SK-N-SH (cell line): ENCODE measurements around the gene MYO15A.

Experiments
- EP300 ChIP-seq, 2 experiments: IDR thresholded peaks; 2 replicates each; pipeline versions ENCODE4 v1.4.0 to v1.6.1; 2012; ENCODE audit warnings: borderline replicate concordance in 1 of 2, low read depth in 1 of 2, low read length in 1 of 2
- GABPA ChIP-seq: IDR thresholded peaks from 2 replicates; pipeline ENCODE4 v1.4.0; 2012; ENCODE audit warnings: low read depth, mild to moderate bottlenecking
- GATA2 ChIP-seq: sonication (generic); formaldehyde crosslinking; IDR thresholded peaks from 2 replicates; pipeline ENCODE4 v1.5.0; 2020; ENCODE audit warnings: mild to moderate bottlenecking, missing genetic modification reagents
- POLR2AphosphoS5 ChIP-seq: IDR thresholded peaks from 2 replicates; pipeline ENCODE4 v1.6.1; 2012; ENCODE audit warnings: low read depth, low read length
- TF ChIP-seq, protein P1 (sequence below): fragments of 200-600 bp; sonication (generic); IDR thresholded peaks from 2 replicates; pipeline ENCODE4 v1.6.1; 2017; ENCODE audit warnings: antibody characterized with exemption, mild to moderate bottlenecking, moderate library complexity
- TF ChIP-seq, protein P2 (sequence below): fragments of 150-350 bp; IDR thresholded peaks from 2 replicates; pipeline ENCODE4 v1.6.1; 2017; ENCODE audit warnings: antibody characterized with exemption, low read length, low read depth, borderline replicate concordance

DNA sequence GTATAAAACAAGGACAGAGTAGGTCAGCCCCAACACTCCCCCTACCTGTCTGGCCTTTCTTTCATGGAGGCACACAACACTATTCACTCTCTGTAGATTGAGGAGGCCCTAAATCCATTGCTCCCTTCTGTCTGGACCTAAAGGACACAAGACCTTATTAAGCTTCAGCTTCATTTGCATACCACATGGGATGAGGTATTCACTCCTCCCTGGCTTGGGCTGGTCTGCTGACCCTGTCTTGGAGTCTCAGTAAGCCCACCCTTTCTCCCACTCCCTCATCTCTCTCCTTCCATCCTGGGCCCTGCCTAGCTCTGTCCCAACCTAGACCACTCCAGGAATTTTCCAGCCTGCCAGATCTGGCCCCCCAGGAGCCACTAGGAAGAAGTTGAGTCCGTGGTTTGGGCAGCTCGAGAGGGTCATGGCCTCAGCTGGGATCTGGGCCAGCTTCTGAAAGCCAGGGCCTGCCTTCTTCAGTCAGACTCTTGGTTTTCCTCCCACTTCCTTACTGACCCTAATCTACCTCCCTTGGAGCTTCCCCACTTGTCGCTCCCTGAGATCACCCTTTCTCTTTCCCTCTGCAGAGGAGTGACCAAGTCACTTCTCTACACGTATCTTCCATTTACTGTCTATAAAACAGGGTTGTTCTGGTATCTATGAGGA is 110.3 kb downstream of the MYO15A start:
- no peak for TF ChIP-seq POLR2AphosphoS5
- no peak for TF ChIP-seq GATA2 (CRISPR knock-in tag)
- TF ChIP-seq, protein P1, sequence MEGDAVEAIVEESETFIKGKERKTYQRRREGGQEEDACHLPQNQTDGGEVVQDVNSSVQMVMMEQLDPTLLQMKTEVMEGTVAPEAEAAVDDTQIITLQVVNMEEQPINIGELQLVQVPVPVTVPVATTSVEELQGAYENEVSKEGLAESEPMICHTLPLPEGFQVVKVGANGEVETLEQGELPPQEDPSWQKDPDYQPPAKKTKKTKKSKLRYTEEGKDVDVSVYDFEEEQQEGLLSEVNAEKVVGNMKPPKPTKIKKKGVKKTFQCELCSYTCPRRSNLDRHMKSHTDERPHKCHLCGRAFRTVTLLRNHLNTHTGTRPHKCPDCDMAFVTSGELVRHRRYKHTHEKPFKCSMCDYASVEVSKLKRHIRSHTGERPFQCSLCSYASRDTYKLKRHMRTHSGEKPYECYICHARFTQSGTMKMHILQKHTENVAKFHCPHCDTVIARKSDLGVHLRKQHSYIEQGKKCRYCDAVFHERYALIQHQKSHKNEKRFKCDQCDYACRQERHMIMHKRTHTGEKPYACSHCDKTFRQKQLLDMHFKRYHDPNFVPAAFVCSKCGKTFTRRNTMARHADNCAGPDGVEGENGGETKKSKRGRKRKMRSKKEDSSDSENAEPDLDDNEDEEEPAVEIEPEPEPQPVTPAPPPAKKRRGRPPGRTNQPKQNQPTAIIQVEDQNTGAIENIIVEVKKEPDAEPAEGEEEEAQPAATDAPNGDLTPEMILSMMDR, result no peak
- no peak for TF ChIP-seq GABPA
- TF ChIP-seq EP300 (IDR thresholded peaks at IDR 0.05; ENCODE audit: borderline replicate concordance in 1 of 2, low read depth in 1 of 2, low read length in 1 of 2), result no peak
- TF ChIP-seq, protein P2, sequence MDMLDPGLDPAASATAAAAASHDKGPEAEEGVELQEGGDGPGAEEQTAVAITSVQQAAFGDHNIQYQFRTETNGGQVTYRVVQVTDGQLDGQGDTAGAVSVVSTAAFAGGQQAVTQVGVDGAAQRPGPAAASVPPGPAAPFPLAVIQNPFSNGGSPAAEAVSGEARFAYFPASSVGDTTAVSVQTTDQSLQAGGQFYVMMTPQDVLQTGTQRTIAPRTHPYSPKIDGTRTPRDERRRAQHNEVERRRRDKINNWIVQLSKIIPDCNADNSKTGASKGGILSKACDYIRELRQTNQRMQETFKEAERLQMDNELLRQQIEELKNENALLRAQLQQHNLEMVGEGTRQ, result no peak
